Measurements from ENCODE around the gene HEMK1.

HEMK1 gene

GRCh38 chr3:50549226-50549625 is 20.1 kb upstream of the HEMK1 start:
- H3K27ac ChIP-seq (ENCODE audit: low read depth, low read length), result no peak overlapping the region
- no peaks in the 10 kb centered on the region for H3K9me2 ChIP-seq (replicated peaks; ENCODE audit: control insufficient read depth, low read length)
- H3K36me3 ChIP-seq (ENCODE audit: control insufficient read depth, low read length), result no peaks in the 10 kb centered on the region
- no peaks in the 10 kb centered on the region for H3F3A ChIP-seq (ENCODE audit: control insufficient read depth, insufficient read depth)
- no peak for TF ChIP-seq EZH2phosphoT487 (IDR thresholded peaks at IDR 0.05; ENCODE audit: borderline replicate concordance, low read length)
- TF ChIP-seq CTCF (IDR thresholded peaks at IDR 0.05; ENCODE audit: low read depth, low read length, poor library complexity, severe bottlenecking), result no peak
- H3K4me3 ChIP-seq (ENCODE audit: low read length), result no peak overlapping the region
- H3K4me2 ChIP-seq (ENCODE audit: low read length), result no peak overlapping the region
- no peaks in the 10 kb centered on the region for H3K79me2 ChIP-seq (ENCODE audit: control insufficient read depth, low read length)
- no peaks in the 10 kb centered on the region for H3K4me1 ChIP-seq (ENCODE audit: control insufficient read depth, low read length)
- H3K9me3 ChIP-seq (ENCODE audit: control insufficient read depth, insufficient read depth, low read length), result no peaks in the 10 kb centered on the region
- no peaks in the 10 kb centered on the region for H4K20me1 ChIP-seq (ENCODE audit: control insufficient read depth, insufficient read depth, low read depth, low read length)
- H3K27me3 ChIP-seq (ENCODE audit: control insufficient read depth, low read length), result peaks cover 5% of the 10 kb centered on the region; the same call in 1 of the 2 replicates

- Histone ChIP-seq H3K36me3 (ENCODE audit: control insufficient read depth, low read length) (no peaks in the 10 kb centered on the region), H3K4me3 (ENCODE audit: low read length) (no peak overlapping the region), H3F3A (ENCODE audit: control insufficient read depth, insufficient read depth) (no peaks in the 10 kb centered on the region), H3K27ac (ENCODE audit: low read depth, low read length) (no peak overlapping the region), H3K79me2 (ENCODE audit: control insufficient read depth, low read length) (no peaks in the 10 kb centered on the region), H3K9me2 (replicated peaks; ENCODE audit: control insufficient read depth, low read length) (no peaks in the 10 kb centered on the region), H3K4me1 (ENCODE audit: control insufficient read depth, low read length) (no peaks in the 10 kb centered on the region), H4K20me1 (ENCODE audit: control insufficient read depth, insufficient read depth, low read depth, low read length) (no peaks in the 10 kb centered on the region), H3K9me3 (ENCODE audit: control insufficient read depth, insufficient read depth, low read length) (no peaks in the 10 kb centered on the region), H3K27me3 (ENCODE audit: control insufficient read depth, low read length) (peaks cover 5% of the 10 kb centered on the region; the same call in 1 of the 2 replicates), H3K4me2 (ENCODE audit: low read length) (no peak overlapping the region)
- TF ChIP-seq EZH2phosphoT487 (IDR thresholded peaks at IDR 0.05; ENCODE audit: borderline replicate concordance, low read length) (no peak), CTCF (IDR thresholded peaks at IDR 0.05; ENCODE audit: low read depth, low read length, poor library complexity, severe bottlenecking) (peak; percentile 59)
Observed at GRCh38 chr3:50550079-50550736, 19.1 kb upstream of the HEMK1 start.

GRCh38 chr3:50551054-50551659 is 18.2 kb upstream of the HEMK1 start:
- H3K36me3 ChIP-seq (ENCODE audit: control insufficient read depth, low read length), result no peaks in the 10 kb centered on the region
- H3K9me2 ChIP-seq (replicated peaks; ENCODE audit: control insufficient read depth, low read length), result no peaks in the 10 kb centered on the region
- no peak overlapping the region for H3K4me3 ChIP-seq (ENCODE audit: low read length)
- peaks cover 5% of the 10 kb centered on the region; the same call in 1 of the 2 replicates for H3K27me3 ChIP-seq (ENCODE audit: control insufficient read depth, low read length)
- no peaks in the 10 kb centered on the region for H3K9me3 ChIP-seq (ENCODE audit: control insufficient read depth, insufficient read depth, low read length)
- no peak for TF ChIP-seq EZH2phosphoT487 (IDR thresholded peaks at IDR 0.05; ENCODE audit: borderline replicate concordance, low read length)
- no peak for TF ChIP-seq CTCF (IDR thresholded peaks at IDR 0.05; ENCODE audit: low read depth, low read length, poor library complexity, severe bottlenecking)
- no peaks in the 10 kb centered on the region for H3K4me1 ChIP-seq (ENCODE audit: control insufficient read depth, low read length)
- H4K20me1 ChIP-seq (ENCODE audit: control insufficient read depth, insufficient read depth, low read depth, low read length), result no peaks in the 10 kb centered on the region
- H3F3A ChIP-seq (ENCODE audit: control insufficient read depth, insufficient read depth), result no peaks in the 10 kb centered on the region
- H3K79me2 ChIP-seq (ENCODE audit: control insufficient read depth, low read length), result no peaks in the 10 kb centered on the region
- H3K4me2 ChIP-seq (ENCODE audit: low read length), result no peak overlapping the region
- H3K27ac ChIP-seq (ENCODE audit: low read depth, low read length), result no peak overlapping the region

Measured in DOHH2 (cell line).